Activated CD4-positive, alpha-beta T cell treated with anti-CD3 and anti-CD28 coated beads, Interleukin-10, Interleukin-2, amounts not matched to agents 100 ng/mL and 50 ng/mL, durations not matched to agents 16 hours and 8 hours (primary cell): ENCODE measurements around the gene TIGD2.

ENCODE experiments used
- DNase-seq: peaks from one replicate; pipeline ENCODE4 v3.0.0-alpha.2; 2020

TIGD2 gene

GRCh38 chr4:89110986-89111832 is at the start of gene TIGD2:
TIGD2 (plus strand) TSS chr4:89111533; CDS start chr4:89112975, 1,442 bp downstream.
- DNase-seq, result peak; percentile 89

GRCh38 chr4:89064848-89065247 is 46.5 kb upstream of the TIGD2 start:
- no peak for DNase-seq

GRCh38 chr4:89067417-89067816 is 43.9 kb upstream of the TIGD2 start:
- no peak for DNase-seq

GRCh38 chr4:89069481-89069880 is 41.9 kb upstream of the TIGD2 start:
- DNase-seq, result peak; percentile 10

- DNase-seq, result no peak
These were observed 41.3 kb upstream of the TIGD2 start for GRCh38 chr4:89070041-89070440.

- DNase-seq, result no peak
These were observed 40.0 kb upstream of the TIGD2 start for GRCh38 chr4:89071311-89071710.

- no peak for DNase-seq
These were observed 38.4 kb upstream of the TIGD2 start for GRCh38 chr4:89072921-89073320.

GRCh38 chr4:89077761-89078160 is 33.6 kb upstream of the TIGD2 start:
- no peak for DNase-seq

GRCh38 chr4:89078300-89078699 is 33.0 kb upstream of the TIGD2 start:
- DNase-seq, result no peak

GRCh38 chr4:89099034-89099433 is 12.3 kb upstream of the TIGD2 start:
- no peak for DNase-seq

- no peak for DNase-seq
These were observed 11.9 kb upstream of the TIGD2 start for GRCh38 chr4:89099471-89099870.

GRCh38 chr4:89100853-89101252 is 10.5 kb upstream of the TIGD2 start:
- DNase-seq, result no peak

- DNase-seq, result peak; percentile 40
These were observed 9.8 kb upstream of the TIGD2 start for GRCh38 chr4:89101256-89102161.

- DNase-seq, result no peak
These were observed 5.6 kb upstream of the TIGD2 start for GRCh38 chr4:89105726-89106125.

- no peak for DNase-seq
These were observed 3.2 kb upstream of the TIGD2 start for GRCh38 chr4:89108091-89108490.

GRCh38 chr4:89109841-89110540 is 1.3 kb upstream of the TIGD2 start:
- no peak for DNase-seq

GRCh38 chr4:89110541-89110985 is 770 bp upstream of the TIGD2 start:
- DNase-seq, result no peak

GRCh38 chr4:89111833-89112563 is 665 bp downstream of the TIGD2 start:
- DNase-seq, result no peak

GRCh38 chr4:89113415-89113814 is 2.1 kb downstream of the TIGD2 start:
- DNase-seq, result no peak

- DNase-seq, result peak; percentile 53
These were observed 2.8 kb downstream of the TIGD2 start for GRCh38 chr4:89114100-89114499.

GRCh38 chr4:89117115-89117514 is 5.8 kb downstream of the TIGD2 start:
- no peak for DNase-seq

- no peak for DNase-seq
These were observed 7.8 kb downstream of the TIGD2 start for GRCh38 chr4:89119166-89119565.
